A549 (cell line): Measurements from ENCODE around the gene PISD.

Experiments
- CEBPB ChIP-seq, 2 experiments: fragments of >200 bp in 1 of 2; sonication (Bioruptor Twin) in 1 of 2; formaldehyde crosslinking in 1 of 2; IDR thresholded peaks; 2 replicates each; pipeline ENCODE4 v1.6.1; 2012 to 2016
- CHD2 ChIP-seq: fragments of 150-350 bp; IDR thresholded peaks from 2 replicates; pipeline ENCODE4 v1.6.1; 2014; ENCODE audit warnings: low read length; ENCODE audit not compliant: partially characterized antibody
- CTCF ChIP-seq: fragments of >200 bp; sonication (Bioruptor Twin); formaldehyde crosslinking; IDR thresholded peaks from 3 replicates; pipeline ENCODE4 v1.5.1; 2016
- MAX ChIP-seq: IDR thresholded peaks from 2 replicates; pipeline ENCODE4 v1.6.1; 2012
- POLR2A ChIP-seq: IDR thresholded peaks from 2 replicates; pipeline ENCODE4 v1.6.1; 2012; ENCODE audit warnings: mild to moderate bottlenecking, low read length
- RAD21 ChIP-seq, 2 experiments: fragments of >200 bp in 1 of 2; sonication (Bioruptor Twin) in 1 of 2; formaldehyde crosslinking in 1 of 2; IDR thresholded peaks in 1 of 2; conservative IDR thresholded peaks in 1 of 2; 2 replicates in 1 of 2; 3 replicates in 1 of 2; pipeline ENCODE4 v1.6.1; 2012 to 2018; ENCODE audit warnings: inconsistent platforms in 1 of 2
- RNF2 ChIP-seq: fragments of 200-600 bp; sonication (generic); IDR thresholded peaks from 2 replicates; pipeline ENCODE4 v1.6.1; 2016; ENCODE audit warnings: low read depth, mild to moderate bottlenecking, antibody characterized with exemption, moderate library complexity, borderline replicate concordance
- SMC3 ChIP-seq: fragments of >200 bp; sonication (Bioruptor Twin); formaldehyde crosslinking; IDR thresholded peaks from 3 replicates; pipeline ENCODE4 v1.6.1; 2018; ENCODE audit warnings: inconsistent platforms

GRCh38 chr22:31618471-31619176 is 43.4 kb downstream of the PISD start:
- no peak for TF ChIP-seq RAD21 (conservative IDR thresholded peaks at IDR 0.05 in 1 of 2, IDR thresholded peaks at IDR 0.05 in 1 of 2)
- no peak for TF ChIP-seq CTCF
- TF ChIP-seq CHD2 = no peak
- TF ChIP-seq MAX = no peak
- TF ChIP-seq RNF2 = no peak
- TF ChIP-seq CEBPB (IDR thresholded peaks at IDR 0.05) = no peak
- TF ChIP-seq SMC3 = no peak
- no peak for TF ChIP-seq POLR2A
